GM19239 (cell line): ENCODE results near the gene CCDC174.
A peak's percentile ranks its signal among the peaks of the same experiment; 100 is the strongest.
"Not testable (repeated sequence)": the region's sequence is repeated elsewhere in the genome, so short reads cannot be mapped to it uniquely, and the experiment has no call there.

Experiments used
- DNase-seq: peaks from one replicate; pipeline ENCODE4 v3.0.0; 2011; ENCODE audit warnings: low spot score; ENCODE audit not compliant: insufficient read length
- FAIRE-seq: peaks from 2 replicates; lab custom pipeline; 2011; peaks lifted over from hg19 to GRCh38; lab: Jason Lieb, UNC

Gene CCDC174

DNA sequence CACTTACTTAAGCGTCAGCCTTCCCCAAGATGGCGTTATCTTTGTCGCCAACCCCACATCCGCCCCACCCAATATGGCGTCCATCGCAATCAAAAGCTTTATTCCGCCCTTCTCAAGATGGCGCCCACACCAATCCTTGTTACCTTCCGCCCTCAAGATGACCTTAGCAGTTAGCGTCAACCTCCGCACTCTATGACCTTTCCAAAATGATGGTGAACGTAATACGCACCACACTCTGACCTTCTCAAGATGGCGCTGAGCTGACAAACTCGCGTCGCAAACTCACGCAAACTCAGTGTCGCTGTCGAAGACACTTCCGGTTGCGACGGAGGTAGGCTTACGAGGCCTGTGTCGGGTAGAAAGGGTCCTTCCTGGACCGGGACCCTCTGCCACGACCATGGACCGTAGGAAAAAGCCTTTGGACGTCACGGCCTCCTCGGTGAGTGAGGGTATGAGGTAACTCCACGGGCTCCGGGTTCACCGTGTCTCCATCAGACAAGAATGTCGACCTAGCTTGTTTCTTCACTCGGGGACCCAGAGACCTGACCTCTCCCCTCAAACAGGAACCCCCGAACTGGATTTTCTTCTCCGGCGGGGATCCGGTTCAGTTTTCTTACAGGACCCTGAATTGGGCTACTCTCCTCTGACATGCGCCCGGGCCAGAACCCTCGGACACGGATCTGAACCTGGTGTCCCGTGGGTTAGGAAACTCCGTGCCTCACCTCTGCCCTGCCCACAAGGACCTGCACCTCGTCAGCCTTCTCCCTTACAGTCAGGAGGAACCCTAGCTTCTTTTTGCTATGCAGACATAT, at the start of gene CCDC174:
CCDC174 (plus strand) TSS at position 323 of the 812 bp plus-strand sequence; CDS start at position 398, 75 bp downstream.
- FAIRE-seq: peak; percentile 99

DNA sequence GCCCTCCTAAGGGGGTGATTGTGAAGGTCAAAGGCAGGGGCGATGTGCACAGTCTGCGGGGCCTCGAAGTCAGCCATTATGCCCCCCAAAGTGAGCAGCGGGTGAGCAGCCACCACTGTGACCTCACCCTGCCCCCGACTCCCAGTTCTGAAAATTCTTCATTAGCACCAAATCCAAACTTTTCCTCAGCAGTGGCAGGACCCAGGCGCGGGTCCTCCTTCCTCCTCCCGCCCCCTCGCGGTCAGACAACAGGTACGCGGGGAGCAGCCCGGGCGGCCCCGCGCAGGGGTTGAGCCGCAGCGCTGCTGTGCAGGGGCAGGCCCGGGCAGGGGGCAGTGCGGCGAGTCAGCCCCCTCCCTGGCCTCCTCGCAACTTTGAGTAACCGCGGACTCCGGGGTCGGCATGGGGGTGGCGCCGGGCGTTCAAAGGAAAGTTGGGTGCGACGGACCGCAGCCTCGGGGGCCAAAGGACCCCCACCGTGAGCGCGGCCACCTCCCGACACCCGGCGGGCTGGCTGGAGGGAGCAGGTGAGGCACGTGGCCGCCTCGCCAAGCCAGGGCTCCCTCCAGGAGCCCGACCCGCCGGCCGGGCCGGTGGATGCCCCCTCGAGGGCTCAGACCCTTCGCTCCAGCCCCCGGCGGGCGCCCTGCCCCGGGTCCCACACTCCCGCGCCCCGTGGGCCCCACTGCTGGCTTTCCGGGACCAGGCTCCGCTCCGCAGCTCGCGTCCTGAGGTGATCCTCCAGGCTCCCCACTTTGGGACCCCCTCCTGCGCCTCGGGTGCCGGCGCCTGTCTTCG, 49.4 kb upstream of the CCDC174 start:
- no peak for FAIRE-seq
- DNase-seq: no peak

More for the DNA sequence above, at the start of gene CCDC174:
- peak; percentile 80 for DNase-seq

DNA sequence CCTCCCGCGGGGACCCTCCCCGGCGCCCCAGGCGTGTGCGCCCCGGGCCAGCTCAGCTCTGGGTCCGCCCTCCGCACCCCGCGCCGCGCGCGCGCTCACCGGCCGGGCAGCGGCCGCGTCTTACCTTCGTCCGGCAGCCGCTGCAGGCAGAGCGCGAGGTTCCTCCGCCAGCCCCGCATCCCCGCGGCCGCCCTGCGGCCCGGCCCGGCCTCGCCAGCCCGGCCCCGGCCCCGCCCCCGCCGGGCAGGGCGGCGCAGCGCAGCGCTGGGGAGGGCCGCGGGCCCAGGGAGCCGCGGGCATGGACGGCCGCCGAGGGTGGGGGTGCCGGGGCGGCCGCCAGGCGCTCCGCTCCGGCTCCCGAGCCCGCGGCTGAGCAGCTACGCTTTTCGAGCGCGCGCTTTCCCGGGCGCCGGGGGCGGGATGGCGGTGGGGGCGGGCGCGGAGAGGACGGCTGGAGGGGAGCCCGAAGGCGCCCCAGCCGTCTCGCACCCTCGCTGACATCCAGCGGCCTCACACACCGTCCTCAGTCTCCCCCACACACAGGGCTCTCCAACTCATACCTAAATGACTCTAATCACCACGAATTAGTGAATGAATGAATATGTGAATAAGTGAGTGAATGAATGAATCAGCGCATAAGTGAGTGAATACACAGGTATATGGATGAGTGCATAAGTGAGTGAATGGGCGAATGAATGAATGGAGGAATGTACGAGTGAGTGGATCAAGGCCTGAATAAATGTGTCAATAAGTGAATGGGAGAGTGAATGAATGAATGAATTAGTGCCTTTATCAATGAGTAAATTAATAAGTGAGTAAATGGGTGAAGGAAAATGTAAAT, 48.5 kb upstream of the CCDC174 start:
- DNase-seq: no peak
- FAIRE-seq: no peak

DNA sequence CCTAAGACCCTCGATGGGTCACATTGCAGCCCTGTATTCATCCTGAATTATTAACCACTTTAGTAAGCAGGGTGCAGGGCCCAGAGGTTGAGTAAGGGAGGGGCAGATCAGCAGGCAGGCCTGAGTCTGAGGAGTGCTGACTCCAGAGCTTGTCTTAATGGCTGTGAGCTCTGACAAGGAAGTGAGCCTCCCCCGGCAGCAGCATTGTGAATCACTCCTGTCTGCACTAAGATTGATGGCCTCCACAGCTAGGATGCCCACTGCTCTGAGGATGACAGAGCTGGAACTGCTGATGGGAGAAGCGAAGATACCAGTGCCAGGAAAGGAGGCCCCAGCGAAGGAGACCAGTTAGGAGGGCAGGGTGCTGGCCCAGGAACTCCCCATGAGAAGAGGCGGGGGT, 46.5 kb upstream of the CCDC174 start:
- DNase-seq: no peak
- no peak for FAIRE-seq

DNA sequence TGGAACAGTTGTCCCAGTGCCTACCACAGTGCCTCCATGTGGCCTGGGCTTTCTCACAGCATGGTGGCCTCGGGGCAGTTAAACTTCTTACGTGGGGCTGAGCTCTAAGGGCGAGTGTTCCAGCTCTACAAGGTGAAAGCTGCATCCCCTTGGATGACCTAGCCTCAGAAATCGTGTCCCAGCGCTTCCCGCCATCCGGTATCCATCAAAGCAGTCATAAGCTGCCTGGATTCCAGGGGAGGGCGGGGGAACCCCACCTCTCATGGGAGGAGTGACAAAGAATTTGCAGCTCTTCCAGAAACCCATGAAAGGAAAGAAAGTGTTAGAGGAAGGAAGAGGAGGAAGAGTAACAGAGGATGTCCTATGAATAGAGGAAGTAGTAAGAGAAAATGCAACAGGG, 45.8 kb upstream of the CCDC174 start:
- no peak for FAIRE-seq
- no peak for DNase-seq

DNA sequence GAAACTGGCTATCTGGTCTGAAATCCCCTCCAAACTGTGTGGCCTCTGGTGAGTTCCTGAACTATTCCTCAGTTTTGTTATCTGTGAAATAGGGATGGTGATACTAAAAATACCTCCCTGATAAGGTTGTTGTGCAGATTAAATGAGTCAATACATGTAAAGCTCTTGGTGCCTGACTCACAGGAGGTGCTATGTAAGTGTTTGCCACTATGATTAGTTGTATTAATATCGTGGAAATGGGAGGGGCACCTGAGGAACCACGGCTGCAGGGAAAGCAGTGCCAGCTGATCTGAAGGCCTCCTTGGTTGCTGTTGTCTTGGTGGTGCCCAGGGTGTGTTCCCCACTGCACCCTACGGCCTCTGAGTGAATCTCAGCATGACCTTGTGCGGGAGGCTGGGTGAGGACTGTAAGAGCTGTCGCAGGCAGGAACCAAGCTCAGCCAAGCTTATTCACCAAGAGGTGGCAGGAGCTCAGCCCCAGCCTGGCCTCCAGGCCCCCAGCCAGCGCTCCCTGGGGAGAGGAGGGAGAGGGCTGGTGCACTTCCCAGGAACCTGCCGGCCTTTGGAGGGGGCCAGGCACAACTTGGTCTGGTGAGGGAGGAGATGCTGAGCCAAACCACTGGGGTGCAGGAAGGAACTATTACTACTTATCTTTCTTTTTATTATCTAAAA, 44.8 kb upstream of the CCDC174 start:
- no peak for FAIRE-seq
- no peak for DNase-seq

DNA sequence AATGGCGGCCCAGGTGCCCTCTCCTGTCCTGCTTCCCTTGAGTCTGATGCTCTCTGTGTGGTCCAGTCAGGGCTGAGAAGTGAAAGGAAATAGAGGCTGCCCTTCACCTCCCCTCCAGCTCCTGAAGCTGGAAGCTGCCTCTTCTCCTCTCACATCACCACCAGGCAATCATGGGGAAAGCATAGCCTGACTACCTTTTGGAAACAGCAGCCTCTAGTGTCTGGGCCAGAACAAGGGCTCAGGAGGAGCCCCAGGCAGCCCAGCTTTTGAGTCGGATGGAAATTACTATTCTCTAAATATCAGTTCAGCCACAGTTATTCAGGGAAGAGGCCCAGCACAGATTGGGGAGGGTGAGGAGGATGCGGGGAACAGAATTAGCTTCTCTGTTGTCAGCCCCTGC, 43.3 kb upstream of the CCDC174 start:
- FAIRE-seq: no peak

DNA sequence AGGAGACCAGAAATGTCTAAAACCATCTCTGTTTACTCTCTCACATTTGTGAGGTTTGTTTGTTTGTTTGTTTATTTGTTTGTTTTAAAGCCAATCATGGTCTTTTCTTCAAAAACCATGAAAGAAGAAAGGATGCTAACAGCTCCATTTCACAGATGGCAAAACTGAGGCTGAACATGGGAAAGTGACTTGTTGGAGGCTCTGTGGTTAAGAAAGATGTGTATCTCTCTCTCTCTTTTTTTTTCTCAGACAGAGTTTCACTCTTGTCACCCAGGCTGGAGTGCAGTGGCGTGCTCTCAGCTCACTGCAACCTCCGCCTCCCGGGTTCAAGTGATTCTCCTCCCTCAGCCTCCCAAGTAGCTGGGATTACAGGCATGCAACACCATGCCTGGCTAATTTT, 42.5 kb upstream of the CCDC174 start:
- not testable (repeated sequence) for FAIRE-seq, DNase-seq

More for the DNA sequence above, 43.3 kb upstream of the CCDC174 start:
- DNase-seq: no peak

DNA sequence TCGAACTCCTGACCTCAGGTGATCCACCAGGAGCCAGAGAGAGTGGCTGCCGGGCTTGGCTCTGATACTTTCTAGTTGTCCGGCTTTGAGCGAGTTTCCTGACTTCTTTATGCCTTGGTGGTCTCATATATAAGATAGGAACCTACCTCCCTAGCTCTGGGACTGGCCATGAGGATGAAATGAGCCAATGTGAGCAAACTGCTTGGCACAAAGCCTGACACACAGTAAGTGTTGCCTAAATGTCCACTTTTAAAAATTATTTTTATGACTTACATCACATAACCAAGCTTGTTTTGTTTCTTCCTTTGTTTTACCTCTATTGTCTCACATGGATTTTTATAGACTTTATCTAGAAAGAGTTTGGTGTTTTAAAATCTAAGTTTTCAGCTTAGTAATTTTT, 42.1 kb upstream of the CCDC174 start:
- DNase-seq (no peak), FAIRE-seq (no peak)

DNA sequence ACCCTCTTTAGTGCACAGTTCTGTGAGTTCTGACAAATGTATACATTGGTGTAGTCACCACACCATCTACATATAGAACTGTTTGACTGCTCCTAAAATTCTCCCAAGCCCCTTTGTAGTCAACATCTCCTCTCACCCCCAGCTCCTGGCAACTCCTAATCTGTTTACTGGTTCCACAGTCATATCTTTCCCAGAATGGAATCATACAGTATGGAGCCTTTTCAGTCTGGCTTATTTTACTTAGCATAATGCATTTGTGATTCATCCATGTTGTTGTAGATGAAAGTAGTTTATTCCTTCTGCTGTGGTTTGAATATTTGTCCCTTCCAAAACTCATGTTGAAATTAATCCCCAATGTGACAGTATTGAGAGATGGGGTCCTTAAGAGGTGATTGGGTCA, 41.6 kb upstream of the CCDC174 start:
- DNase-seq (no peak), FAIRE-seq (no peak)

DNA sequence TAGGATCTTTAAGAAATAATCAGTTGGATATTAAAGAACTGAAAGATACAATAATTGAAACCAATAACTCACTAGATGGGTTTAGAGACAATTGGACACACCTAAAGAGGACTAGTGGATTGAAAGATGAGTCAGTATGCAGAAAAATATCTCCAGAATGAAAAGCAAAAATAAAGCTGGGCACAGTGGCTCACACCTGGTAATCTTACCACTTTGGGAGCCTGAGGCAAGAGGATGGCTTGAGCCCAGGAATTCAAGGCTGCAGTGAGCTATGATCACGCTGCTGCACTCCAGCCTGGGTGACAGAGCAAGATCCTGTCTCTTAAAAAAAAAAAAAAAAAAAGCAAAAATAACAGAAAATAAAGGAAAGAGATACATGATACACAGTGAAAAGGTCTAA, 37.4 kb upstream of the CCDC174 start:
- FAIRE-seq (no peak), DNase-seq (no peak)

DNA sequence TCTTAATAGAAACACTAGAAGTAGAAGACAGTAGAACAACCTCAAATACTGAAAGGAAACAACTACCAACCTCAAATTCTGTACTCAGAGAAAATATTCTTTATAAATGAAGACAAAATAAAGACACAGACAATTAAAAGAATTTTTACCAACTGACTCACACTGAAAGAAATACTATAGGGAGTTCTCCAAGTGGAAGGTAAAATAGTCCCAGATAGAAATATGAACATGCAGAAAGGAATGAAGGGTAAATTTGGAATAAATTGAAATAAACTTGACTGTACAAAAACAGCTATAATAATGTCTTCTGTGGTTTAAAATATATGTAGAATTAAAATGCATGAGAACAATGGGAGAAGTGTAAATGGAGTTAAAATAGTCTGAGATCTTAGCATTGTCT, 36.7 kb upstream of the CCDC174 start:
- FAIRE-seq: no peak
- no peak for DNase-seq

DNA sequence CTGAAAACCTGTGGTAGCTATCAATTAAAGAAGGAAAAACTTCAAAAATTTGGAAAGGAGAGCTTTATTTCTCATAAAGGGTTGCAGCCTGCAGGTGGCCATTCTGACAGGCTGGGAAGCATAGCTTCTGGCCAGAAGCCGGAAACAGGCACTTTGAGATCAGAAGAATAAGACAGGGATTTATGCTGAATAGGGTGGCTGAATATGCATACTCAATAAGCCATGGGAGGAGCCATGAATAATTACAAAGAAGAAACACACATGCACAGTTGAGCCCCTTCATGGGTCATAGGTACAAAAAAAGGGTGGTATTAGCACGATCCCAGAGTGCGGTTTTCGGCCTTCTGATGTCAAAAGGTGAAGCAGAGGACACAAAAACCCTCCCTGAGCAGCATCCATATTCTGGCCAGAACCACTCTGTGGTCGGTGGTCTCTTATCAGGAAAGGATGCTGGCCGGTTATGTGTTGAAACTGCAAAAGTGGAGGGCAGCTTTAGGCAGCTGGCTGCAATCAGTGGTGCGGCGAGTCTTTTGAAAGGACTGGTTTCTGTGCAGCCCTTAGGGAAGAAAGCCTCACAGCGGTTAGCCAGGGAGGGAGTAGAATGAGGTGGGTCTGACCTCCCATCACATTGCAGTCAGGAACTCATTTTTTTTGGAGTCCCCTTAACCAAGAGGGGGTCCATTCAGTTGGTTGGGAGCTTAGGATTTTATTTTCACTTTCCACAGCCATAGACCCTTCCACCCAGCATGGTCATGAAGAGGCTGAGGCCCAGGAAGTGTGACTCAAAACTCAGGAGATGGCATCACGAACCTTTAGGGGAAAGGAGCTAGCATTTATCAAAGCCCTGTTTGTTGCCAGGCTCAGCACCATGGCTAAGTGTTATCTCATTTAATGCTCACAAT, 34.7 kb upstream of the CCDC174 start:
- FAIRE-seq: no peak
- no peak for DNase-seq

DNA sequence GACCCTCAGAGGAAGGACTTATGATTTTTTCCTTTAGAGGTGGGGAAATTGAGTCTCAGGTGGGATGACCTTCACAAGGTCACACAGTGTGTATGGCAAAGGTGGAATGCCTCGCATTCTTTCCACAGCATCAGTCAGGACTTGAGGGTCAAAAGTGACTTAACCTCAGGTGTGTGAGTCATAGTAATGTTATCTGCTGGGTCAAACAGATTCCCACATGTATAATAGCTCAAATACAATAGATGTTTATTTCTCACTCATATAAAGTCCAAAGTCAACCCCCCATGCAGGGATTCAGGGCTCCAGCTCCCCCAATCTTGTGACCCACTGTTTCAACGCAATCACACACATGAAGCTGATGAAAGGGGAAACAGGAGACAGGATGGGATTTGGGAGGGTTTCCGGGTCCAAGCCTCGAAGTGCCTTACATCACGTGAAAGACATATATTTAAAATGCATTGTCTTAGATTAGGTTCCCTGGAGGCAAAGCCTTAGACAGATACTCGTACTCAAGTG, 34.0 kb upstream of the CCDC174 start:
- DNase-seq (no peak), FAIRE-seq (no peak)

DNA sequence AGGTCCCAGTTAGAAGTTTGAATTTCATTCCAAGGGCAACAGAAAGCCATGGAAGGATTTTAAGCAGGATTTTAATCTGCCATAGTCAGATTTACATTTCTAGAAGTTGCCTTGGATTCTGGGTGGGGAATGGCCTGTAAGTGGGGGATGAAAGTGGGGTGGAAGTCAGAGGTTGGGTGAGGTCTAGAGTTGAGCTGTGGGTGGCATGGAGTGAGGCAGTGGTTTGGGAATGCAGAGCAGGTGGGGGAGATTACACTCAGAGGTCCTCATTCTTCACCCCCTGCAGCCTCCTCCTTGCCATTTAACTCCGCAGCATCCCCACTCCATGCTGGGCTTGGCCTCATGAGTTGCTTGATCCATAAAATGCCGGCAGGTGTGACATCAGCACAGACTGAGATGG, 32.0 kb upstream of the CCDC174 start:
- FAIRE-seq (no peak), DNase-seq (no peak)

DNA sequence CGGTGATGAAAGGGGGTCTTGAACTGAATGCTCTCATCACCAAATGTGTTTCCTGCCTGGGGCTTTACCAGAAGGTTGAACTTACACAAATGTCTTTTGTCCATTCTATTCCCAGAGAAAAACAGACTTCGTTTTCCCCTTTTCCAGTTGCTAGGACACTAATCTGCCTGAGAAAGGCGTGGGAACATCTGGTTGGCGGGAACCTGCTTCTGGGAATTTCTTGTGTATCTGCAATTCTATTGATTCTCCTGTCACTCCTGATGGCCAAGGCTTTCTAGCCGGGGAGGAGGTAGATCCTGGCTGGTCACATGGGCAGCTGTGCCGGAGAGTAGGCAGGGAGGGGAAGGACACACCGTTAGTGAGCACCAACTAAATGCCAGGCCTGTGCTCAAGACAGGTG, 31.1 kb upstream of the CCDC174 start:
- no peak for DNase-seq
- no peak for FAIRE-seq

DNA sequence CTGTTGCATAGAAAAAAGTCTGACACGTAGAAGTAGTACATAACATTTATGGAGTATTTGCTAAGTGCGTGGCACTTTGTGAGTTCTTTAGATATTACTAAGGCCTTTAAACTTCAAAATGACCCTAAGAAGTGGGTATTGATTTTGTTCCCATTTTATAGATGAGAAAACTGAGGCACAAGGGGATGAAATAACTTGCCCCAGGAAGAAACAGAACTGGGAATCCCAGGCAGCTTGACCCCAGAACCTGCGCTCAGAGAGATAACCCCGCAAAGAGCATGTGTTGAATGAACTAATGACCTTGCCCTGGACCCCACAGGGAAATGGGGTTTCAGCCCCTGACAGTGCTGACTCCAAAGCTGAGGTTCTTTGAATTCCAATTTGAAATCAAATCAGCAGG, 30.5 kb upstream of the CCDC174 start:
- FAIRE-seq: no peak
- DNase-seq: no peak

DNA sequence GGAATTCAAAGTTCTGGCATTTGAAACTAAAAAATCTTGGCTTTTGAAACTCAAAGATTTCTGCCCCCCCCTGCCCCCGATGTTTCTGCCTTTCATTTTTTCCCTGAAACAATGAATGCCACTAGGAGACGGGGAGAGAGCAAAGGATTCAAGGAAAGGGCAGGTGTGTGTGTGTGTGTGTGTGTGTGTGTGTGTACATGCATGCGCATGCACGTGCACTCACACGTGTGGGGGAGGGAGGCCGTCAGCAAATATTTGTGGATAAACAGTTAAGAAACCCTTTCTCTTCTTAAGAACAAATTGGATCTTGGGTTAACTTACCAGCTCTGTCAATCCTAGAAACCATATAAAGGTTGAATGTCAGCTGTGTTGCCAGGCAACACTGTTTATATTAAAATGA, 29.2 kb upstream of the CCDC174 start:
- FAIRE-seq (no peak), DNase-seq (no peak)

DNA sequence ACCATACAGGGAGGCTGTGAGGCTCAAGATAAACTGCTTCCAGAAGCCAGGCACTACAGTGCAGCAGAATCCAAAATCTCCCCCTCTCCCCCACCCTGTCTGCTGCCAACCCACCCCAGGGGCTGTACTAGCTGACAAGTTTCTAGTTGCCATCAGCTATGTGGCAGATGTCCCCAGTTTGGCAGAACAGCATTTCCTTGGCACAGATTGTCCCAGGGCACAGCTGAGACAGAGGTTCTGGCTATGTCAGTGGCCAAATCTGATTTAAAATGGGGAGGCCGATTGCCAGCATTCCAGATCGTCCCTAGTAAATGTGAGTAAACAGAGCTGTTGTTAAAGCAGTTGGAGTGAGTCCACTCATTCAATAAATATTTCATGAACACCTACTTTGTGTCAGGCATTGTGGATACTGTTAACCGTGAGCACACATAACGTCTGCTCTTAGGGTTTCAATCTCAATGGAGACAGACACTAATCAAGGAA, 28.0 kb upstream of the CCDC174 start:
- no peak for FAIRE-seq
- DNase-seq: no peak
